Posterior cingulate gyrus (tissue), 11 donors: ENCODE results near the gene ACSL3.
"Not testable (repeated sequence)": the region's sequence is repeated elsewhere in the genome, so short reads cannot be mapped to it uniquely, and the experiment has no call there.

ENCODE experiments used
- DNase-seq, 10 donors: peaks; one replicate each; pipeline versions ENCODE4 v3.0.0 to v3.0.0-alpha.2; 2020 to 2021; ENCODE audit warnings: mixed read lengths in 3 of 10
- intact Hi-C: fragments of 100-400 bp; cut with DNase I; formaldehyde crosslinking; loops from one replicate; pipeline ENCODE4 v1.15.1; 2023

ACSL3 gene

GRCh38 chr2:222963641-222964040, 102.8 kb downstream of the ACSL3 start:
- intact Hi-C loops = no loop called here

GRCh38 chr2:222964376-222965031, 103.7 kb downstream of the ACSL3 start:
- no peak for DNase-seq

More at GRCh38 chr2:222963641-222964040, 102.8 kb downstream of the ACSL3 start:
- DNase-seq = no peak

GRCh38 chr2:222965555-222965954, 104.7 kb downstream of the ACSL3 start:
- intact Hi-C loops = no loop called here
- no peak for DNase-seq

More at GRCh38 chr2:222964376-222965031, 103.7 kb downstream of the ACSL3 start:
- intact Hi-C loops = no loop called here

- DNase-seq = no peak
- intact Hi-C loops = no loop called here
Measured at GRCh38 chr2:222968550-222969155, 107.8 kb downstream of the ACSL3 start.

- DNase-seq = no peak
- intact Hi-C loops = no loop called here
Measured at GRCh38 chr2:222969491-222969890, 108.7 kb downstream of the ACSL3 start.

GRCh38 chr2:222972420-222972819, 111.6 kb downstream of the ACSL3 start:
- intact Hi-C loops = no loop called here
- no peak for DNase-seq

- no peak for DNase-seq
- intact Hi-C loops = no loop called here
Measured at GRCh38 chr2:222973237-222973636, 112.4 kb downstream of the ACSL3 start.

GRCh38 chr2:222973733-222974132, 112.9 kb downstream of the ACSL3 start:
- intact Hi-C loops = no loop called here
- DNase-seq = no peak

- intact Hi-C loops = no loop called here
- no peak for DNase-seq
Measured at GRCh38 chr2:222976521-222977061, 115.8 kb downstream of the ACSL3 start.

GRCh38 chr2:222977121-222977520, 116.3 kb downstream of the ACSL3 start:
- intact Hi-C loops = no loop called here
- DNase-seq = no peak

GRCh38 chr2:222978850-222979249, 118.0 kb downstream of the ACSL3 start:
- no peak for DNase-seq
- intact Hi-C loops = no loop called here

- no peak for DNase-seq
- intact Hi-C loops = no loop called here
Measured at GRCh38 chr2:222979484-222979883, 118.6 kb downstream of the ACSL3 start.

GRCh38 chr2:222982010-222982908, 121.4 kb downstream of the ACSL3 start:
- intact Hi-C loops = loop anchor here (5.0 kb wide), 1 partner anchor 120 kb away; no protein-coding TSS in a partner anchor
- peak in 6 of 10 donors; percentile 32 to 90 (median 54) for DNase-seq

GRCh38 chr2:222982909-222983265, 122.1 kb downstream of the ACSL3 start:
- intact Hi-C loops = loop anchor here (5.0 kb wide), 1 partner anchor 119 kb away; no protein-coding TSS in a partner anchor
- DNase-seq = no peak

GRCh38 chr2:222984908-222985307, 124.1 kb downstream of the ACSL3 start:
- intact Hi-C loops = loop anchor here (5.0 kb wide), 1 partner anchor 117 kb away; no protein-coding TSS in a partner anchor
- DNase-seq = no peak

GRCh38 chr2:222989431-222989830, 128.6 kb downstream of the ACSL3 start:
- intact Hi-C loops = no loop called here
- DNase-seq = no peak

- intact Hi-C loops = not testable (repeated sequence)
Measured at GRCh38 chr2:222990206-222990605, 129.4 kb downstream of the ACSL3 start.

GRCh38 chr2:222992137-222992536, 131.3 kb downstream of the ACSL3 start:
- intact Hi-C loops = no loop called here
- no peak for DNase-seq

More at GRCh38 chr2:222990206-222990605, 129.4 kb downstream of the ACSL3 start:
- not testable (repeated sequence) for DNase-seq
